NCI-H1436 treated with DMSO at 0.1 percent for 48 hours (cell line): Measurements from ENCODE around the gene TBC1D13.
"Not testable (repeated sequence)": the region's sequence is repeated elsewhere in the genome, so short reads cannot be mapped to it uniquely, and the experiment has no call there.

Experiments used
- DNase-seq: peaks from one replicate; lab custom pipeline; 2025; lab: John Stamatoyannopoulos, UW

The TBC1D13 gene

DNA sequence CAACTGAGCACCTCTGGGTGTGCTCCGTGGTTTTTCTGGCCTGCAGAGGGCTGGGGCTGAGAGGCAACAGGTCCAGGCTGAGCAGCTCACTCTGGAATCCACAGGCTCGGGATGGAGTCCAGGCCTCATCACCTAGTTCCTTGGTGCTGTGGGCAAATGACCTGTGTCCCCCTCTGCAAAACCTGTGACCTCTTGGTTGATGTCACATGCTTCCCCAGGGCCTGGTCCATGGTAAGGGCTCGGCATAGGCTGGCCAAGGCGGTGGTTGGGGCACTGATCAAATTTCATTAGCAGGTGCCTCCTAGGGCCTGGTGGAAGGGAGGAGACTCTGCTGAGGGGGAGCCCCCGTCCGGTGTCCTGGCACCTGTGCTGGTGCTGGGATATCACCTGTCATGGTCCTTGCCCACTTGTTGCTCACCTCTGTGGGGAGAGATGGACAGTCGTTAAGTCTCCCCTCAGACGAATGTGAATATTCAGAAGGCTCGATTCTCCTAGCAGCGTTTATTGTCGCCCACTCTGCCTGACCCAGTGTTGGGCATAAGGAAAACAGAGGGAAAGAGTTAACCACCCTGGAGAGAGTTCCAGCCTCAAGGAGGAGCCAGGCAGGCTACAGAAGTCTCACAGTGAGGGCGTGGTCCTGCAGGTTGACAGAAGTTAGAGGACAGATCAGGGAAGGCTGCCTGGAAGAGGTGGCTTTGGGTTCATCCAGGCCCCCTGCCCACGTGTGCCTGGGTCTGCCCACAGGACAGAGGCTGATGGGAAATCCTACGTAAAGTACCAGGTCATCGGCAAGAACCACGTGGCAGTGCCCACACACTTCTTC, 34.7 kb downstream of the TBC1D13 start:
- no peak for DNase-seq

DNA sequence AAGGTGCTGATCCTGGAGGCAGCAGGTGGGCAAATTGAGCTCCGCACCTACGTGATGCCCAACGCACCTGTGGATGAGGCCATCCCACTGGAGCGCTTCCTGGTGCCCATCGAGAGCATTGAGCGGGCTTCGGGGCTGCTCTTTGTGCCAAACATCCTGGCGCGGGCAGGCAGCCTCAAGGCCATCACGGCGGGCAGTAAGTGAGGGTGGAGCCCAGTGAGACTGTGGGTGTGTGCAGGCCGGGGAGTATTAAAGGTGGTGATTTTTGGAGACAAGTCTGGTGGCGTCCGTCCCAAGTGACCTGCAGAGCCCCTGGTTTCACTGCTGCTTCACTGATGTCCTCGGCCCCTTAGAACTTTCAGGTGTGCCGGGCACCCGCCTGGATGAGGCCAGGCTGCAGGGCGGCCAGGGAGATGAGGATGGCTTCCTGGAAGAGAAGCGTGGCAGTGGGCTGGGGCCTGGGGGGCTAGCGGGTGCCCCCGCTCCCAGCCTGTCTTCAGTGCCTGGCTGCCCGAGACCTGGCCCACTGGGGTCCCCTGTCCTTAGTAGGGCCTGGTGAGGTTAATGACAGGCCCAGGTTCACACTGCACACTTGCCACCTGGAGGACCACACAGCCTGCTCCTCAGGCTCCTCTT, 35.5 kb downstream of the TBC1D13 start:
- DNase-seq = no peak

DNA sequence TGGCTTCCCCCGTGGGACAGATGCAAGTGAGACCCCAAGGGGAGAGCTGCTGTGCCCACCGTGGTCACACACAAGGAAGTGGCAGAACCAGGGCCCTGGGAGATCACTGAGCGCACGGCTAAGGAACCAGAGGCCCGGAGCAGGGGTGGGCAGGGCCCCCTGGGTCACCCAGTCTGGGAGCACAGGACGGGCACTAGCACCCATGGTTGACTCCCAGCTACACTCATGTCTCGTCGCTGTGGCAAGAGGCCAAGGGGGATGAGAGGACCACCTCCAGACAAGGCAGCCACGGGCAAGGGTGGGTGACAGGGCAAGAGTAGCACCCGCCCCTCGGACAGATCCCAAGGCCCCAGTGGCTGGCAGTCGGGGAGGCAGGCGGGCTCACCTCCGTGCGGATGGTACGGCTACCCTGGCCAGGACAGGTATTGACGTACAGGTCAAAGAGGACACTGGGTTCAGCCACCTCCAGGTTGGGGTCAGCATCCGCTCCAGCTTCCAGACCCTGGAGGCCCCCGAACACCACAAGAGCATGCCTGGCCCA, 36.4 kb downstream of the TBC1D13 start:
- no peak for DNase-seq

DNA sequence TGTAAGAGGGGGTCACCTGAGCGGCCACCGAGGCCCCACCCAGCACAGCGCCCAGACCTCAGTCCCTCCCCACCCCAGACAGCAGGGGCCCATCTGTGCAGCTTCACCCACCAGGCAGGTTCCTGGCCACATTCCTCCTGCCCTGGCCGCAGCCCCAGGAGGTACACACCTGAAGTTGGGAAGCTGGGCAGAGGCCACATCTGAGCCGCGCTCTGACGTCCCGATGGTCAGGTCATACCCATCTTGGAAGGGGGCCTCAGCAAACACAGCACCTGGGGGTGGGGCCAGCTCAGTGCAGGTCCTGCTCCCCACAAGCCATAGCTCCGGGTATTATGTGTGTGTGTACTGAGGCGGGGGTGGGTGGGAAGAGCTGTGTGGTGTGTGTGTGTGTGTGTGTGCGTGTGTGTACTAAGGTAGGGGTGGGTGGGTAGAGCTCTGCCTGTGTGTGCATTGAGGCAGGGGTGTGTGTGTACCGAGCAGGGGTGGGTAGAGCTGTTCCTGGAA, 36.9 kb downstream of the TBC1D13 start:
- no peak for DNase-seq

DNA sequence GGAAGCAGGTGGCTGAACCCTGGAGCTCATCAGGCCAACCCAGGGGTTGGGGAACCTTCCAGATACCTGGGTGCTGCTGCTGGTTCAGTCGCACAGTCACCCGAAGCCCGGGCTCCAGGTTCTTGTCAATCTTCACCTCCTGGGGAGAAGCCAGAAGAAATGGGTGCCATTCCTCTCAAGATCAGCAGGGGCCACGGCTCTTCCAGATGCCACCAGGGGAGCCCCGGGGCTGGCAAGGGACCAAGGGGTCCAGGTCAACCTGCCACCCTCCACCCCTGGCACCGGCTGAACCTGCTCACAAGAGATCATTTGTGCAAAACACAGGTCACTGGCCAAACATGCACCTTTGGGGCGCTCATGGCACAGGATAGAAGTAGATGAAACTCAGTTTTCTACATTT, 37.9 kb downstream of the TBC1D13 start:
- no peak for DNase-seq

DNA sequence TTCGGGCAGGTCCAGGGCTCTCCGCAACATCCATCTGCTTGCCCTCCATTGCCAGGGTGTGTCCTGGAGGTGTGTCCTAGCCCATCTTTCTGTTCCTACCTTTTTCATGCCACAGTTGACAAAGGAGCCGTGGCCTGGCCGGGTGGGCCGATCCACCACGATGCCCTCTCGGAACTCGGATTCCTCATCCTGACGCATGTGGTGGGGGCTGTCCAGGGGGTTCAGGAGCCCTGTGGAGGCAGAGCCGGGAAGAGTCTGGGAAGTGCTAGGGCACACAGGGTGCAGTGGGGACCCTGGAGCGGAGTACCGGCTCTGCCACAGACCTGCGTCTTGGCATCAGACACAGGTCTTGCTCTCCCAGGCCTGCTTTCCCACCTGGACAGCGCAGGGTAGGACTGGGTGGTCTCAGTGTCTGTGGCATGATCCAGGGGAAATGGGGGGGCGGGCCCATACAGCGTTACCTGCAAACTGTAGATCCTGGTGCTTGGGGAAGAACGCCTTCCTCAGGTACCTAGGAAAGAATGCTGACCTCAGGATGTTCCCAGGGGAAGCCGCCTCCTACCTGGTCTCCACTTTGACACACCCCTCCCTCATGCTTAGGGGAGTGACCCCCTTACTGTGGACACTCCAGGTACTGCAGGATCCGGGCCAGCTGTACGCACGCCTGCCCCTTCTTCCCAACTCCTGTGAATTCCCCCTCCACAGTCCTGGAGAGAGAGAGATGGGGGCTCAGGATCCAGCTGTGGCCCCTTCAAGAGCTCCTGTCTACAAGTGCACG, 39.1 kb downstream of the TBC1D13 start:
- no peak for DNase-seq

DNA sequence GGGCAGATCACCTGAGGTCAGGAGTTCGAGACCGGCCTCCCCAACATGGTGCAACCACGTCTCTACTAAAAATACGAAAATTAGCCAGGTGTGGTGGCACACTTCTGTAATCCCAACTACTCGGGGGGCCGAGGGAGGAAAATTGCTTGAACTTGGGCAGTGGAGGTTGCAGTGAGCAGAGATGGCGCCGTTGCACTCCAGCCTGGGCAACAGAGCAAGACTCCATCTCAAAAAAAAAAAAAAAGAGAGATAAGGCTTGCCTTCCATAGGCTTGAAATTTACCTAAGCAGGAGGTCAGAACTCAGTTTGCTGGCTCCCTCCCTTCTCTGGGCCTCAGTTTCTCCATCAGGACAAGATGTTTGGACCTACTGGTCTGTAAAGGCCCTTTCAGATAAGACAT, 41.2 kb downstream of the TBC1D13 start:
- DNase-seq = no peak

DNA sequence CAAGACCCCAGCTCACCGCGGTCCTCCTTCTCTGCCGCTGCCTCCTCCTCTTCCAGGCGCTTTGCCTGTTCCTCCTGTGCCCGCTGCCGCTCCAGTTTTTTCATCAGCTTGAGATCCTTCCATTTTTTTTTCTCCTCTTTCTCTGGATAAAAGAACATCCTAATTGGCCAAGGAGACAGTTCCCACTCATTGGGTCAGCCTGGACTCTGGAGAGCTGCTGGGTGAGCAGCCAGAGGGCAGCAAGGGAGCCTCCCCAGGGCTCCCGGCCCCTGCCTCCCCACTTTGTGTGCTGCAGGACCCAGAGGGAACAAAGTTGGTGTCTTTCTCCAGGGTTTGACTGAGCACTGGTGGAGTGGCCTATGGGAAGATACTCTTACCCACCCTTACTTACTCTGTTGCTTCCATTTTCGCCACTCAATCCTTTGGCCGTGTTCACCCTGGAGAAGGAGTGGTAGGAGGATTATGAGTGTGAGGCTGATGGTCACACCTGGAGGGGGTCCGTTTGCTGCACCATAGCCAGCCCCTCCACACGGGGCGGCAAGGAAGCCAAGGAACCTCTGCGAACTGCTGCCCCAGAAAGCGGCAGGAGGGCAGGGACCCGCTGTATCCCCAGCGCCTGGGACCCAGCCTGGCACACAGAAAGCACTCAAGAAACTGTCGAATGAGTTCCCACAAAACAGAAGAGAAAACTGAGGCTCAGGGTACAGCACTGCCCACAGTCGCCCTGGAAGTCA, 41.8 kb downstream of the TBC1D13 start:
- DNase-seq = no peak

DNA sequence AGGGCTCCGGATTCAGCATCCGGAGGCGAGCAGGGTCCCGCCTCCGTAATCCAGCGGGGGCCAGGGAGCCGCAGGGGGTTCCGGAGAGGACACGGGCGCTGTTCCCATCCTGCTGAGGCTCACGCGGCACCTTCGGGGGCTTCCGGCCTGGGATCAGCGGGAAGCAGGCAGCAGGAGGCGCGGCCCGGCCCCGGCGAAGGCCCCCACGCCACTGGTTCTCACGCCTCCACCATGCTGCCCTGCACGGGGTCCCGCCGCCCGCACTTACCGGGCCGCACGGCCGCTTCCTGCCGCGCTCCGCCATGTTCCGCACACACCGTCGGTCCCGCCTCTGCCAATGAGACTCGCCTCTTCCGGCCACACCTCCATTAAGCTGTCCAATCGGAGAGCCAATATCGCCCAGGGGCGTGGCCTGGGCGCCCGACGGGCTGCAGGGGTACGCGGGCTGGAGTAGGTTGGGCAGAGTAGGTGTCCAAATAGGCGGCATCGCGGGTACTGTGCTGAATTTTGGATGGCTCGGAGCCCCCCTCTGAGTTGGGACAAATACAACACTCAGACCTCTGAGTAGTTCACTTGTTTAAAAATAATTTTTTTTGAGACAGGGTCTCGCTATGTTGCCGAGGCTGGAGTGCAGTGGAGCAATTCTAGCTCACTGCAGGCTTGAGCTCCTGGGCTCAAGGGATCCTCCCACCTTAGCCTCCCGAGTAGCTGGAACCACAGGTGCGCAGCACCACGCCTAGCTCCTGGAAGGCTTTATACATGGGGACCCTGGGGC, 42.6 kb downstream of the TBC1D13 start, which contains the start of gene SPOUT1:
SPOUT1 (minus strand) TSS at position 318 of the 775 bp plus-strand sequence; CDS start at position 304, 14 bp downstream.
- peak; percentile 54 for DNase-seq

DNA sequence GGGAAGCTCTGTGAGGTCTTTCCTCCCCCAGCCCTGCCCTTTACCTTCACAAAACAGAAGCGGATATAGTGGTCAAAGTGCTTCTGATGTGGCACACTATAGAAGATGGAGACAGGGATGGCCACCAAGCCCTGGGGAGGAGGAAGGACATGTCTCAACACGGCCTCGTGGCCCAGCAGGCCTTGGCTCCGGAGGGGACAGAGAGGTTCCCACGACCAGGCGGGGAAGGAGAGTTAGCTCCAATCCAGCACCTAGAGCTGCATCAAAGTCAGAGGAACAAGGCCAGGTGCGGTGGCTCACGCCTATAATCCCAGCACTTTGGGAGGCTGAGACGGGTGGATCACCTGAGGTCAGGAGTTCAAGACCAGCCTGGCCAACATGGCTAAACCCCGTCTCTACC, 46.6 kb downstream of the TBC1D13 start:
- no peak for DNase-seq

DNA sequence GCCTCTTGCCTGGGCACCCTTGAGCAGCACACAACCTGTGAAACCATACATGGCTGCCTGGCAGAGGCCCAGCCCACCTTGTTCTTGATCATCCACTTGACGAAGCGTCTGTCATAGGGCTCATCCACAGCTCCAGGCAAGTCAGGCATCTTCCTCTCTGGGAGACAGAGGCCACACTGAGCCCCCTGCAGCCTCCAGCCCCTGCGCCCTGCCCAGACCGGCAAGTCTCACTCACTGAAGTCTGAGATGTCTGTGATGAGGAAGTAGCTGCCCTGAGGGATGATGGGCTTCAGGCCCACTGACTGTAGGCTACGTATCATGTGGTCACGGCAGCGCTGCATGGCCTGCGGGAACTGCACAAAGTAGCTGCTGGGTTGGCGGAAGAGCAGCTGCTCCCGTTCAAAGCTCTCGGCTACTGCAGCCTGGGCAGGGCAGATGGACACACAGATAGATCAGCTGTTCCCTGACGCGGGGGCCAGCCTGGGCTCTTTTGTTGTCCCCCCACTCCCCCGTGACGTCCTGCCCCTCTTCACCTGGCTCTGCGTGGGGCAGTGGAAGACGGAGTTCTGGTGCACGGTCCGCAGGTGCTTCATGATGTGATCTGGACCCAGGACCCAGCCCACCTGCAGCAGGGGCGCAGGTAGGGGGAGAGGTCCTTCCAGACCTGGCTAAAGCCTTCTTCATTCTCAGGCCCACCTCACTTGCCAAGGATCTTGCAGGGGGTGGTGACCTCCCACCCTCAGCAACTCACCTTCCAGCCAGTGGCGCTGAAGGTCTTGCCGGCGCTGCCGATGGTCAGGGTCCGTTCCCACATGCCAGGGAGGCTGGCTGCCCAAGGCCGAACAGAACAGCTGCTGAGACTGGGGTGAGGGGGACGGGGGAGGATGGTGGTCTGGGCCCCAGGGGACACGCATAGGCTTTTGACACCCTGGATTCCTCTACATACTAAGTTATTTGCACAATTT, 48.5 kb downstream of the TBC1D13 start:
- no peak for DNase-seq

DNA sequence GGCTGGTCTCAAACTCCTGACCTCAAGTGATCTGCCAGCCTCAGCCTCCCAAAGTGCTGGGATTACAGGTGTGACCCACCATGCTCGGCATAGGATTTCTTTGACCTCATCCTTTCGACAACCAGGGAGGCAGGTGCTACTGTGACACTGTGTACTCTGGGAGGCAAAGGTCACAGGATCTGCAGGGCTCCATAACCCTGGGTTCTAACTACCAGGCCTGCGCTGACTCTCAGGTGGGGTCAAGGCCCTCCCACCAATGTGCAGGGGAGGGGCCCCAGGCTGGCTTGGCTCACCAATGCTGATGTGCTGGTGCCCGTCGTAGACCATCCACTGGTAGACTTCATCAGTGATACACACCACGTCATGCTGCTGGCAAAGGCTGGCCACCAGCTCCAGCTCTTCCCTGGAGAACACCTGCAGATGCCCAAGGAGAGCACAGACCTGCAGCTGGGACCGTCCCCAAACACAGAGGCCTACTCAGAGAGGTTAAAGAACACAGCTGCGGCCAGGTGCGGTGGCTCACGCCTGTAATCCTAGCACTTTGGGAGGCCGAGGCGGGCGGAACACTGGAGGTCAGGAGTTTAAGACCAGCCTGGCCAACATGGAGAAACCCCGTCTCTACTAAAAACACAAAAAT, 49.6 kb downstream of the TBC1D13 start:
- DNase-seq = no peak

DNA sequence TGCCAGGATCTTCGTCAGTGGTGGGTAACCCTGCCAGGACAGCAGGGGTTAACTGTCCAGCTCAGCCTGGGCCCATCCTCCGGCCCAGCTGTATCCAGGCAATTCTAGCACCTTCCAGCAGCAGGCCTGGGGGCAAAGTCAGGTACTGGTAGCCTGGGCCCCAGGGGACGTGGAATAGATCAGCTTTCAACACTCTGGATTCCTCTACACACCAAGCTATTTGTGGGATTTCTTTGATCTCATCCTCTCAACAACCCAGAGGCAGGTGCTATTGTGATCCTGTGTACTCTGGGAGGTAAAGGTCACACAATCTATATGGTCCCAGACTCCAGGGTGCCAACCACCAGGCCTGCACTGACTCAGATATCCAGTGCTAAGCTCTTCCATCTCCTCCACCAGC, 51.3 kb downstream of the TBC1D13 start:
- DNase-seq = no peak

DNA sequence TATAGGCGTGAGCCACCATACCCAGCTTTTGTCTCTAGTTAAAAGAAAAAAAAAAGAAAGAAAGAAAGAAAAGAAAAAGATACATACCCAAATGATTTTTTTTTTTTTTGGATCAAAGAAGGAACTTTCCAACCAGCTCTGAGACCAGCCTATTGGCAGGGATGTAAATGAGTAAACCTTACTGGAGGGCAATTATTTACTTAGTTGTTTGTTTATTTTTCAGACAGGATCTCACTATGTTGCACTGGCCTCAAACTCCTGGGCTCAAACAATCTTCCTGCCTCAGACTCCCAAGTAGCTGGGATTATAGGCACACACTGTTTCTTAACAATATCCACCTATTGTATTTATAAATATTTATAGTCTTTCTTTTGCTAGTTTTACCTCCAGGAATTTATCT, 53.5 kb downstream of the TBC1D13 start:
- DNase-seq = no peak

DNA sequence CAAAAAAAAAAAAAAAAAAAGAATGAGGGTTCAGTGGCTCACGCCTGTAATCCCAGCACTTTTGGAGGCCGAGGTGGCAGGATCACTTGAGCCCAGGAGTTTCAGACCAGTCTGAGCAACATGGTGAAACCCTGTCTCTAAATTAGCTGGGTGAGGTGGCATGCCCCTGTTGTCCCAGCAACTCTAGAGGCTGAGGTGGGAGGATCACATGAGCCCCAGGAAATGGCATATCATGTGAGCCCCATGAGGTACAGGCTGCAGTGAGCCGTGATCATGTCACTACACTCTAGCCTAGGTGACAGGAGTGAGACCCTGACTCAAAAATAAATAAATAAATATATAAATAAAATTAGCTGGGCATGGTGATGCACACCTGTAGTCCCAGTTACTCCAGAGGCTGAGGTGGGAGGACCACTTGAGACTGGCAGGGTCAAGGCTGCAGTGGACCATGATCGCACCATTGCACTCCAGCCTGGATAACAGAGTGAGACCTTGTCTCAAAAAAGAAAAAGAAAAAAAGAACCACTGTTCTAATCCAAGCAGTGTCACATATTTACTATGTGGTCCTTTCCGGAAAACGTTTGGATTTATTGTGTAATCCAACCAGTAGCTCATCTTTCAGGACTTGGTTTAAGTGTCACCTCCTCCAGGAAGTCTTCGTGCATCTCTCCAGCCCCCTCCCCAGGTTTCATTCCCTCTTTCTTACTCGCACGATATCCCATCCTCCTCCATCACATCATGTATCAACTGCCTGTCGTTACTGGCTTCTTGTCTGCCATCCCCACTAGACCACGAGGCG, 54.8 kb downstream of the TBC1D13 start:
- no peak for DNase-seq

DNA sequence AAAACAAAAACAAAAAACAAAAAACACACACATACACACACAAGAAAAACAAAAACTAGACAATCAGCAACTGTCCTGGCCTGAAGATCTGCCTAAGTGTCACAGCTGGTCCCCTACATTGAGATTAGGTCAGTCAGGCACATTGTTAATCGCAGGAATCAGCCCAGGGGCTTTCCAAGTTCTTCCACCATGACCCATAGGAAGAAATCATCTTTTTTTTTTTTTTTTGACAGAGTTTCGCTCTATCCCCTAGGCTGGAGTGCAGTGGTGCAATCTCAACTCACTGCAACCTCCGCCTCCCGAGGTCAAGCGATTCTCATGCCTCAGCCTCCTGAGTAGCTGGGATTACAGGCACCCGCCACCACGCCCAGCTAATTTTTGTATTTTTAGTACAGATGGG, 56.1 kb downstream of the TBC1D13 start:
- DNase-seq = not testable (repeated sequence)

DNA sequence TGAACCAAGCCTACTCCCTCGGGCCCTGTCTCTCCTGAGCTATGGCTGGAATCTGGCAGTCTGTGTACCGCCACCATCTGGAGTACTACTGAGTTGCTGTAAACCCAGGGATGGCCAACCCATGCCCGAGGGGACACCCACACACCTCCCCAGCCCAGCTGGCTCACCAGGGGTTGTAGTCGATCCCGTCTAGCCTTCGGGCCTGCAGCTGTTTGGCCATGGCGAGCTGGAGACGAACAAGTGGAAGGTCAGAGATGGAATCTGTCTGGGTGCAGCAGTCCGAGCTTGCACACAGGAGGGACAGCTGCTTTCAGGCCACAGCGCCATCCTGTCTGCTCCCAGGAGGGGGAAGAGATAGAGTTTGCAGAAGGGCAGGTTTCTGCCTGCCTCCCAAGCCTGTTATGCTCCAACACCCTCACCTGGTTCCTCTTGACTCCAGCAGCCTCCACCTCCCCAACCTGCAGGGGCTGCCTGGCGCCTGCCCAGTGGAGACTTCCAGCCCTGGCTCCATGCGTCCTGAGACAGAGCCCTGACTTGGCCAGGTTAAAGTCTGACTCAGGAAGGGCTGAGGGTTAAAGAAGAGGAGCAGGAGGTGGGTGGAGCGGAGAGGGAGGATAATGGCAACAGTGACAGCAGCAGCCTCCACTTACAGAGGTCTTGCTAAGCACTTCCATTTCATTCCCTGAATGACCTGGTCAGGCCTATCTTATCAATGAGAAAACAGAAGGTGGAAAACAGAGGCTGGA, 58.3 kb downstream of the TBC1D13 start:
- no peak for DNase-seq

DNA sequence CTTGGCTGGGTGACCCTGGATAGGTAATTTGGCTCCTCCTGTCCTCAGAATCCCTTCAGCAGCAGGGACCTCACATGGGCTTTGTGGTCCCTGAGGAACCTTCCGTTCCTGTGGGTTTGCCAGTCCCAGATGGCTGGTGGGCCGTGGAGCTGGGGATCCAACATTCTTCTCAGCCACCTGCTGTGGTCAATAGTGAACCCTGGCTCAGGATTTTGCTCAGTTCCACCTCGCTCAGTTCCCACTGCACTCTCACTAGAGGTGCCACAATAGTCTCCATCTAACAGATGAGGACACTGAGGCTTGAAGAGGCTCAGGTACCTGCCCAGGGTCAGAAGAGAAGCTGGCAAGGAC, 59.6 kb downstream of the TBC1D13 start:
- no peak for DNase-seq
